Measurements from ENCODE around the gene FBXL3. TPM values are rescaled to one million over a fixed set of nuclear protein-coding genes. Genes with fewer than 3 reads are reported as not detected.

FBXL3 gene, protein sequence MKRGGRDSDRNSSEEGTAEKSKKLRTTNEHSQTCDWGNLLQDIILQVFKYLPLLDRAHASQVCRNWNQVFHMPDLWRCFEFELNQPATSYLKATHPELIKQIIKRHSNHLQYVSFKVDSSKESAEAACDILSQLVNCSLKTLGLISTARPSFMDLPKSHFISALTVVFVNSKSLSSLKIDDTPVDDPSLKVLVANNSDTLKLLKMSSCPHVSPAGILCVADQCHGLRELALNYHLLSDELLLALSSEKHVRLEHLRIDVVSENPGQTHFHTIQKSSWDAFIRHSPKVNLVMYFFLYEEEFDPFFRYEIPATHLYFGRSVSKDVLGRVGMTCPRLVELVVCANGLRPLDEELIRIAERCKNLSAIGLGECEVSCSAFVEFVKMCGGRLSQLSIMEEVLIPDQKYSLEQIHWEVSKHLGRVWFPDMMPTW
- total RNA-seq (2022; extraction: Qiagen RNA extraction) = 14.6 to 18.1 TPM (median 15.6 TPM) in 5 replicates

DNA sequence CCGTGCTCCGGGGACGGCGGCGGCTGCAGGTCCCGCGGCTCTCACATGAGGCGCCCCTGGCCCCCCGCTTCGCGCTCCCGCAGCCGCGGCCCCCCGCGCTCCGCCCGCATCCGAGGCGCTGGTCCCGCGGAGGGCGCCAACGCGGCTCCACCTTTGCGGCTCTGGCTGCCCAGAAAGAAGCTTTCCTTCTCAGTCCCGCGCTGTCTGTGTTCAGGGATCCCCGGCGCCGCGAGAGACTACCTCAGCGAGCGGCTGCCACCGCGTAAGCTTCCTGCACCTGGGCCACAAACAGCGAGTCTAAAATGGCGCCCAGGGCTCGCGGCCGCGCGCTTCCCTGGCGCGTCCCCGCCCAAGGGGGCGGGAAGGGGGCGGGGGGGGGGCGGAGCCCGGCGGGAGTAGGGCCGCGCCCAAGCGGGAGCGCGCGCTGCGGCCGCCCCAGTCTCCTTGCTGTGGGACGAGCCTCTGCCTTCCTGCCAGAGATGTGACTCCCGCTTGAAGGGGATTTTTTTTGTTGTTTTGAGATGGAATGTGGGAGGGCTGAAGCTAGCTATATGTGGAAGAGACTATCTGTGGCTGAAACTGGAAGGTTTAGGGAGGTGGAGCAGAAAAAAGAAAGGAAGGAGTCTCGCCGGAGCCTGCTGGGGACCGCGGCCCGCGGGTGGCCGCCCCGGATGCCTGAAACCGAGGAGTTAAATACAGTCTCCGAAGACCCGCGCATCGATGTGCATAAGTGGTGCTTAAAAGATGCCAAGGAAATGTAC lies at the start of gene FBXL3:
TSS of gene FBXL3 (minus strand) at position 299 of the 761 bp plus-strand sequence. CDS start 5,299 bp downstream, outside the sequence.

DNA sequence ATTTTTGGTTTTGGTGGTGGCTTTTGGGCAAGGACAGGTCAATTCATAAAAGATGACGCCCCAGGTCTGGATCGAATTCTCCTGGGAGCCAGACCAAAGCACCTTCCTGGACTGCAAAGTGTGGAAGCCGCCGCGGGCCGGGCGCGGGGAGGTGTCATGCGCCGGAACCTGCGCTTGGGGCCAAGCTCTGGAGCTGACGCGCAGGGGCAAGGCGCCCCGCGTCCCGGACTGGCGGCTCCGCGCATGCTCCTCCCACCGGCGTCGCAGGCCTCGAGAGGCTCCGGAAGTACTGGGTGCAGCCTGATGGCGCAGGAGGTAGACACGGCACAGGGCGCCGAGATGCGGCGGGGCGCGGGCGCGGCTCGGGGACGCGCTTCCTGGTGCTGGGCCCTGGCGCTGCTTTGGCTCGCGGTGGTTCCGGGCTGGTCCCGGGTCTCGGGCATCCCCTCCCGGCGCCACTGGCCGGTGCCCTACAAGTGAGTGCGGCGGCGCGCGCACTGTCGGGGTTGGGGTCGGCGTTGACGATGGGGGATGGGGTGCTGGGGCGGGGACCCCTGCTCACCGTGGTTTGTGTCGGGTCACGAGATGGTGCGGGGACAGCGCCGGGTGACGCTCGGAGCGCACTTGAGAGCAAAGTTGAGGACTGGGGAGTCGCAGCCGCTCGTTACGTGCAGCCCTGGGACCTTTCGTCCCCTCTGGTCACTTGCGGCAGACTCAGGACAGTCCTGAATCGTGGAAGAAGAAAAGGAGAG lies 35.0 kb downstream of the FBXL3 start, which contains the start of gene CLN5:
TSS of gene CLN5 (plus strand) at position 286 of the 752 bp plus-strand sequence. CDS start at position 304, 18 bp downstream.

Other genes with a start within 250 kb of the FBXL3 start
- 1.6 to 2.2 TPM (median 2.0 TPM) in 5 replicates for gene KCTD12, start 140.8 kb downstream of the FBXL3 start, total RNA-seq (2022; extraction: Qiagen RNA extraction)
- not detected in 5 replicates for gene ACOD1, start 78.6 kb downstream of the FBXL3 start, total RNA-seq (2022; extraction: Qiagen RNA extraction)
- 8.6 to 10.5 TPM (median 9.1 TPM) in 5 replicates for gene CLN5, start 35.1 kb downstream of the FBXL3 start, total RNA-seq (2022; extraction: Qiagen RNA extraction)